ENCODE data around the gene SAMD11. TPM values are rescaled to one million over a fixed set of nuclear protein-coding genes. Genes with fewer than 3 reads are reported as not detected.

Gene SAMD11
- total and polyA plus RNA-seq, 10 of the 15 experiments (the other 5 are each of a cell fraction or from before 2014, with no cell fraction given) = 0.04 to 0.31 (median 0.19) TPM; not detected in 6

DNA sequence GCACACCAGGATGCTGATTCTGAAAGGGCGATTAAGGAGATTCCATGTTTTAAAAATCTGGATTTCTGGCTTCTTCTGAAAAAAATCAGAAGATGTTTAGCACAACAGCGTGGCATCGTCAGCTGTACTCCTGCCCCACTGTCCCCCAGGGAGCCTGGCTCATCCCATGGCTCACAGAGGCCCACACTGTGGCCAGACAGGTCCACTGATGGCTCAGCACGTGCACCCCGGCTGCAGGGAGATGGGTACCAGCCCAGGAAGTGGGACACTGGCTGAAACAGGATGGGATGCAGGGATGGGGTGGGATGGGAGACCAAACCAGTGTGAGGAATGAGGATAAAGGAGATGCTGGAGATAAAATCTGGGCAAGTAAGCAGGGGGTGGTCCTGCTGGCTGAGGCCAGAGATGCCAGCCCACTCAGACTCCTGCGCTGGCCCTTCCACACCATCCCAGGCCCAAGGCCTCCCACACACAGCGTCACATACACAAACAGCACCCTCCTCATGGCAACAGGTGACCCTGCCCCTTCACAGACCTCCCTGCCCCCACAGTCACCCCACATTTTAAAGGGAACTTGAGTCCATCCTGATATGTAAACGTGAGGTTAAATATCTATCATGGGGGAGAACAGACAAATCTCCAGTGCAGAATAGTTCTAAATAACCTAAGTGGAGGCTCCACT, 23.9 kb upstream of the SAMD11 start:
- FAIRE-seq (no peak), ATAC-seq (no peak), DNase-seq (ENCODE audit: low read depth, low spot score) (no peak)
- Histone ChIP-seq H3K4me1 (ENCODE audit: control insufficient read depth, insufficient read depth, low read length) (no peaks in the 10 kb centered on the region), H3K4me3 (no peak overlapping the region), H3K36me3 (ENCODE audit: control insufficient read depth in 2 of 2, insufficient read depth in 2 of 2, low read length in 1 of 2) (no peaks in the 10 kb centered on the region), H3K27me3 (replicated peaks in 1 of 2; ENCODE audit: control insufficient read depth in 2 of 2, insufficient read depth in 2 of 2, low read length in 1 of 2) (peaks cover 0 to 5% of the 10 kb centered on the region in 2 experiments; a peak in 3 of 4 replicates), H4K20me1 (ENCODE audit: control insufficient read depth, insufficient read depth) (no peaks in the 10 kb centered on the region), H3K9ac (ENCODE audit: control insufficient read depth, insufficient read depth, low read length) (no peak overlapping the region), H3K4me2 (ENCODE audit: control insufficient read depth, insufficient read depth) (no peak overlapping the region), H2AFZ (ENCODE audit: control insufficient read depth, low read depth, low read length) (no peak overlapping the region), H3K27ac (ENCODE audit: control insufficient read depth, insufficient read depth) (no peak overlapping the region), H3K79me2 (ENCODE audit: control insufficient read depth, insufficient read depth, low read length) (no peaks in the 10 kb centered on the region), H3K9me3 (replicated peaks; ENCODE audit: control insufficient read depth, insufficient read depth, low read length) (peaks cover 2% of the 10 kb centered on the region; the same call in 2 of the 3 replicates)
- 32% methylated on average over 8 of the region's 8 CpGs for WGBS (ENCODE audit: insufficient coverage, insufficient replicate concordance, low lambda C conversion rate, missing lambda C conversion rate)
- POLR2A ChIA-PET = no interaction called here
- SMC1A ChIA-PET (ENCODE audit: uncharacterized antibody, unreplicated experiment) = no interaction called here
- CTCF ChIA-PET = no interaction called here
- RAD21 ChIA-PET (ENCODE audit: unreplicated experiment) = no interaction called here
- in situ Hi-C loops (cut with MboI) = no loop called here
- TF ChIP-seq ZBTB33 (IDR thresholded peaks at IDR 0.05) (no peak), ZNF622 (IDR thresholded peaks at IDR 0.05) (no peak)
- BruUV-seq (replicated peaks) = no TSS peak
- intact Hi-C loops (cut with micrococcal nuclease; ENCODE audit: unreplicated experiment) = loop anchor here (10.0 kb wide), 1 partner anchor 165 kb away; no protein-coding TSS in a partner anchor

- POLR2A ChIA-PET = no interaction called here
- no peaks in the 10 kb centered on the region for H3K79me2 ChIP-seq (ENCODE audit: control insufficient read depth, insufficient read depth, low read length)
- RAD21 ChIA-PET (ENCODE audit: unreplicated experiment) = interaction anchor here (1.4 kb wide), 1 partner anchor 37 kb away, joined by 4 read pairs; no protein-coding TSS in a partner anchor
- H3K27ac ChIP-seq (ENCODE audit: control insufficient read depth, insufficient read depth) = no peak overlapping the region
- H4K20me1 ChIP-seq (ENCODE audit: control insufficient read depth, insufficient read depth) = no peaks in the 10 kb centered on the region
- in situ Hi-C loops (cut with MboI) = no loop called here
- H3K4me2 ChIP-seq (ENCODE audit: control insufficient read depth, insufficient read depth) = no peak overlapping the region
- no peaks in the 10 kb centered on the region for H3K36me3 ChIP-seq (ENCODE audit: control insufficient read depth in 2 of 2, insufficient read depth in 2 of 2, low read length in 1 of 2)
- peaks cover 2% of the 10 kb centered on the region; the same call in 2 of the 3 replicates for H3K9me3 ChIP-seq (replicated peaks; ENCODE audit: control insufficient read depth, insufficient read depth, low read length)
- intact Hi-C loops (cut with micrococcal nuclease; ENCODE audit: unreplicated experiment) = loop anchor here (10.0 kb wide), 1 partner anchor 164 kb away; no protein-coding TSS in a partner anchor
- no peak overlapping the region for H3K9ac ChIP-seq (ENCODE audit: control insufficient read depth, insufficient read depth, low read length)
- no peak overlapping the region for H2AFZ ChIP-seq (ENCODE audit: control insufficient read depth, low read depth, low read length)
- no TSS peak for BruUV-seq (replicated peaks)
- no peak overlapping the region for H3K4me3 ChIP-seq
- WGBS (ENCODE audit: insufficient coverage, insufficient replicate concordance, low lambda C conversion rate, missing lambda C conversion rate) = 51% methylated on average over 17 of the region's 18 CpGs
- H3K4me1 ChIP-seq (ENCODE audit: control insufficient read depth, insufficient read depth, low read length) = peaks cover 7% of the 10 kb centered on the region
- H3K27me3 ChIP-seq (replicated peaks in 1 of 2; ENCODE audit: control insufficient read depth in 2 of 2, insufficient read depth in 2 of 2, low read length in 1 of 2) = peaks cover 0 to 5% of the 10 kb centered on the region in 2 experiments; a peak in 3 of 4 replicates
- FAIRE-seq (no peak), DNase-seq (ENCODE audit: low read depth, low spot score) (no peak), ATAC-seq (no peak)
- CTCF ChIA-PET = no interaction called here
- SMC1A ChIA-PET (ENCODE audit: uncharacterized antibody, unreplicated experiment) = no interaction called here
- TF ChIP-seq, protein P1, sequence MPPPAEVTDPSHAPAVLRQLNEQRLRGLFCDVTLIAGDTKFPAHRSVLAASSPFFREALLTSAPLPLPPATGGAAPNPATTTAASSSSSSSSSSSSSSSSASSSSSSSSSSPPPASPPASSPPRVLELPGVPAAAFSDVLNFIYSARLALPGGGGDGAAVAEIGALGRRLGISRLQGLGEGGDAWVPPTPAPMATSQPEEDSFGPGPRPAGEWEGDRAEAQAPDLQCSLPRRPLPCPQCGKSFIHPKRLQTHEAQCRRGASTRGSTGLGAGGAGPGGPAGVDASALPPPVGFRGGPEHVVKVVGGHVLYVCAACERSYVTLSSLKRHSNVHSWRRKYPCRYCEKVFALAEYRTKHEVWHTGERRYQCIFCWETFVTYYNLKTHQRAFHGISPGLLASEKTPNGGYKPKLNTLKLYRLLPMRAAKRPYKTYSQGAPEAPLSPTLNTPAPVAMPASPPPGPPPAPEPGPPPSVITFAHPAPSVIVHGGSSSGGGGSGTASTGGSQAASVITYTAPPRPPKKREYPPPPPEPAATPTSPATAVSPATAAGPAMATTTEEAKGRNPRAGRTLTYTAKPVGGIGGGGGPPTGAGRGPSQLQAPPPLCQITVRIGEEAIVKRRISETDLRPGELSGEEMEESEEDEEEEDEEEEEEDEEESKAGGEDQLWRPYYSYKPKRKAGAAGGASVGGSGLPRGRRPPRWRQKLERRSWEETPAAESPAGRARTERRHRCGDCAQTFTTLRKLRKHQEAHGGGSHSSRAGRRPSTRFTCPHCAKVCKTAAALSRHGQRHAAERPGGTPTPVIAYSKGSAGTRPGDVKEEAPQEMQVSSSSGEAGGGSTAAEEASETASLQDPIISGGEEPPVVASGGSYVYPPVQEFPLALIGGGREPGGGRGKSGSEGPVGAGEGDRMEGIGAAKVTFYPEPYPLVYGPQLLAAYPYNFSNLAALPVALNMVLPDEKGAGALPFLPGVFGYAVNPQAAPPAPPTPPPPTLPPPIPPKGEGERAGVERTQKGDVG (CRISPR knock-in tag; IDR thresholded peaks at IDR 0.05) = no peak
Observed at GRCh38 chr1:901108-901859, 22.4 kb upstream of the SAMD11 start.
